Activated effector memory CD4-positive, alpha-beta T cell treated with Interleukin-2 at 50 U/mL for 16 hours (primary cell): Measurements from ENCODE around the gene CDC14C.

Experiments used
- DNase-seq: peaks from one replicate; pipeline ENCODE4 v3.0.0-alpha.2; 2020

CDC14C gene

DNA sequence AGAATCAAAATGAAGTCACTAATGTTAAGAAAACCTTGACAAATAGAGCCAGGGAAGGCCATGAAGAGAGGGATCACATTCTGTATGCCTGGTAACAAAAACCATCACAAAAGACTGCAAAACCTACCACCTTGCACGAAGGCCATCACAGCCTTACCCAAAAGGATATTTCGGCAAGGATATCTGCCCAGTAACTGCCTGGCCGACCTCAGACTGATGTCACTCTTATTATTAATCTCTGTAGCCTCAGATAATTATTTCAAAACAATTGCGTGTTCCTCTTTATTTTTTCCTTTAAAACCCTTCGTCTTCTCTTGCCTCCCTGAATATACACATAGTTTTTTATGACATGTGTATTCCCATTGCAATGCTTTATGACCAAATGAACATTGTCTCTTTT is 52.5 kb downstream of the CDC14C start:
- no peak for DNase-seq
